GM19328 (cell line): ENCODE results near the gene XRCC3.

ENCODE experiments used
- ATAC-seq: cut with Tn5 transposase; IDR thresholded peaks from one replicate; pipeline ENCODE4 v1.9.1; 2021; ENCODE audit warnings: mild to moderate bottlenecking, moderate library complexity; ENCODE audit not compliant: unreplicated experiment

Gene XRCC3

GRCh38 chr14:103738701-103739451 is 23.6 kb upstream of the XRCC3 start:
- no peak for ATAC-seq

- ATAC-seq: no peak
Observed at GRCh38 chr14:103738166-103738565, 22.9 kb upstream of the XRCC3 start.

DNA sequence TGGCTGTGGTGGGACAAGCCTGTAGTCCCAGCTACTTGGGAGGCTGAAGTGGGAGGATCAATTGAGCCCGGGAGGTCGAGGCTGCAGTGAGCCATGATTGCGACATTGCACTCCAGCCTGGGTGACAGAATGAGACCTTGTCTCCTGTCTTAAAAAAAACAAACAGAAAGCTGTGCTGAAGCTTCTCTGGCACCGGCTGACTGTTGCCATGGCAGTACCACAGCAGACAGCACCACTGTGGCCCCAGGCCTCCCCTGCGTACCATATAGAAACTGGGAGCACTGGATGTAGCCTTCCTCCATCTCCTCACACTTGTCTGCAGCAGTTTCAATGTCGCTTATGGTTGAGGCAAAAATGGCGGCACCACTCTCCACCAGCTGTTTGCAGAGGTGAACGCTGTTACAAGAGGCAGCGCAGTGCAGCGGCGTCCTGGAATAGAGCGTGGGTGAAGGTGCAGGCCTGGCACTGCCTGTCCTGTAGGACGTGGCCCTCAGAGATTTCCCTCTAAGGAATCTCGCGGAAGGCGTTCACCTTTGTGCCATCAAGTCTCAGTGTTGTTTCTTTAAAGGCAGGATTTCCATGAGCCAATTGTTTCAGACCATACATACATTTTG is 22.3 kb upstream of the XRCC3 start:
- no peak for ATAC-seq

DNA sequence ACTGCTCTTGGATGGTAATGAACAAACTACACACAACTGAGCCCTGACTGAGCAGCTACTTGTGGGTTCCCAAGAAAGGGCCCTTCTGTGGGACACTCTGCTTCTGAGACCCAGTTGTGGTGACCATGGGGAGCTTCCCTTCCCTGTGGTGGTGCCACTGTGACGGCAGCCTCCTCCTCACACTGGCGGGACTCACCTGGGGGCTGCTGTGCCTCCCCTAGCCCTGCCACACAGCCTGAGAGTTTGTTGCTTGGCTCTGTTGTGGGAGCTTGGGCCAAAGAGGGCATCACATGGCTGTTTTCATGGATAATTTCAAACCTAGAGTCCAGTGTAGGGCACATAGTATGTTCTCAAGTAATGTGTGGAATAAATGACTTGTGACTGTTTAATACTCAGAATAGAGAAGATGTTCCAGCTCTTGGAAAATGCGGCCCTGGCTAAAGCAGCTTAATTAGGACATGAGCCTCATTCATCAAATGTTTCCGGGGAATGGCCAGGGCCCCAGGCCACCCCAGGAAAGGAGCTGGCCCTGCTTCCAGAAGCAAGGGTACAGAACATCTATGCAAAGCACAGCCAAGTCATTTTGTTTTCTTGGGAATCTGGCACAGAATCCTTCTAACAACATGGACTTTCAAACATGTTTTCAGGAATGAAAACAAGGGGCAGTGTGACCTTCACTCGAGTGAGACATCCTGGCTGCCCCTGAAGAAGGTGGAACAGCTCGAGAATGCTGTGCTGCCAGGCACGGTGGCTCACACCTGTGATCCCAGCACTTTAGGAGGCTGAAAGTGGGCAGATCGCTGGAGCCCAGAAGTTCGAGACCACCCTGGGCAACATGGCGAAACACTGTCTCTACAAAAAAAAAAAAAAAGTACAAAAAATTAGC is 21.5 kb upstream of the XRCC3 start:
- no peak for ATAC-seq

DNA sequence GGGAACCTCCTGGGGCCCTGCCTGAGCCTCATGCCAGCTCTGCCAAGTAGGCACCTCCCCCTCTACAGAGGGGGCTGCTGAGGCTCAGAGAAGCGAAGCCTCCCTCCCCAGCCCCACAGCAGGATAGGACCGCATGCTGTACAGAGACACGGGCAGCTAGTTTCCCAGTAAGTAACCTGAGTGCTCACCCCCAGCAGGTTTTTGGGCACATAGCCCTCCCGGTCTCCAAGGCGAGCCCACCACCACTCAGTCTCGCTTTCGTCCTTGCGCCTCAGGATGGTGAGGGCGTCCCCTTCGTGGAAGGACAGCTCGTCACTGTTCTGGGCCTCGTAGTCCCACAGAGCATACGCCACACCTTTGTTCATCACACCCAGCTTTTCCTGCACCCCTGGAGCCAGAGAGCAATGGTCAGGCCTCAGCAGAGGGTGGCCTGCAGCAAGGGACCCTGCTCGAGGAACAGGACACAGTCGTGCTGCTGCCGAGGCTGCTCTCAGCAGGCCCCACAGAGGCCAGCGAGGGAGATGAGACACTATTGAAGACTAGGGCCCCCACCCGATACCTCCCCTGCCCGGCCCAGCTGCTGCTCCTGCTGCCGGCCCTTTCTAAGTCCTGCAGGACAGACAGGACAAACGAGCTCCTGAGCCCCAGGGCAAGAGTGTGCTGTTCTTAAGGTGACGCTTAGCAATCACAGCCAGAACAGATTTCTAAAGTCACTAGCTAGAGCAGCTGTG is 20.7 kb upstream of the XRCC3 start:
- ATAC-seq: no peak

- ATAC-seq: no peak
Observed at GRCh38 chr14:103735439-103735814, 20.2 kb upstream of the XRCC3 start.

DNA sequence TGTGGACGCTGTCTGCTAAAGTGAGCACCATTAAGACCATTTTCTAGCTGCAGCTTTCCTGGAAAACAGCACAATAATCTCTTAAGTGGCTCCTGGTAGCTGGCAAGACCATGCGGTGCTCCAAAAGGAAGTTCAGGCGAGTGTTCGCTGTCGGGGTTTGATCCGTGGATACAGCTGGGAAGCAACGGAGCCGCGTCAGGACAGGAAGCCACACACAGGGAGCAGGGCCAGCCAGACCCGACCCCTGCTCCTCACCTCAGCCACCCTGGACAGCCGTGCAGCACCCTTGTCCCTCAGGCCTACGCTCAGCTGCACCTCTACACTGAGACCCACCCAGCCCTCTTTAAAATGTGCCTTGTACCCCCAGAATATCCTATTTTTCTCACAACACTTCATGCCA is 19.8 kb upstream of the XRCC3 start:
- no peak for ATAC-seq

- no peak for ATAC-seq
Observed at GRCh38 chr14:103734081-103734888, 19.0 kb upstream of the XRCC3 start.

DNA sequence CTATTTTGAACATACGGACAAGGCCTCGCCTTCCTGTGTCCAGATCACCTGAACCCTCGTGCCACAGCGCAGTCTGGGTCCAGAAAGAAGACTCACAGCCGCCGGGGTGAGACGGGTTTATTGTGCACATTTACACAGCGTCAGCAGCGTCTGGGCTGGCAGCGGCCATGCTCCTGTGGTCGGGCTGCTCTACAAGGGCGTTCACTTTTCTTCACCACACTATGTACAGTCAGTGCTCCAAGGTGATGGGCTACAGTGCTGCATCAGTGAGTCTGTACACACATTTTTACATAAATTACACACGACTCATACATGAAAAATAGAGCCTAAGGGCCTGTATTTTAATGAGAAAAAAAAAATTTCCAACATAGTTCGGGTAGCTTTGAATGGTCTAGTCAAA is 18.4 kb upstream of the XRCC3 start:
- no peak for ATAC-seq

DNA sequence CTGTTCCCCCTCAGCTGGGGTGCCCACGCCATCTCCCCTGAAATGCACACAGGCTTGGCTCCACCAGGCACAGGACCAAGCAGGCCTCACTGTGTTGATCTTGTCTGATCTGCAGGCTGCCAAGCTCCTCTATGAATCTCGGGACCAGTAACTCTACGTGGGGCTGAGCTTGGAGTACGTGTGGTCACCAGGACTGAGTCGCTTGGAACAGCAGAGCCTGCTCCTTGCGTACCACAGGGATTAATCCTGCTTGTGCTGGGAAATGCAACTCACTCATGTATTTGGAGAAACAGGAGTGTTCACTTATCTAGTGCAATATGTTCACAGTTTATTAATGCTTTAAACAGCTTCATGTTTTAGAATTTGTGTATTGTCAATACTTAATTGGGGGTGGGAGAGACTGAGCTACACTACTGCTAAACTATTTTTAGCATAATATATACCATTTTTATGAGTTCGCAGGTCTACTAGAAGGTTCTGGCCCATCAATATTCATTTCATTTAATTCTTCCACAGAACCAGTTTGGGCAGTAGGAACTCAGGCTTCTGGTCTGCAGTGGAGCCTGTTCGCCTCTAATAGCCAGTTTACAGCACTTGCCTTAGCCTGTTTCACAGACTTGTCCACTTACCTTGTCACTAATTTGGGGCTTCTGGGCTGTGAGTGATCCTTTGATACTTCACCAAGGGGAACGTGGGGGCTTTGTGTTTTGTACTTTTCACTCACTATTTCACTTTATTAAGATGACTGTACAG is 17.8 kb upstream of the XRCC3 start:
- no peak for ATAC-seq

GRCh38 chr14:103731916-103732867 is 16.9 kb upstream of the XRCC3 start:
- ATAC-seq: no peak

DNA sequence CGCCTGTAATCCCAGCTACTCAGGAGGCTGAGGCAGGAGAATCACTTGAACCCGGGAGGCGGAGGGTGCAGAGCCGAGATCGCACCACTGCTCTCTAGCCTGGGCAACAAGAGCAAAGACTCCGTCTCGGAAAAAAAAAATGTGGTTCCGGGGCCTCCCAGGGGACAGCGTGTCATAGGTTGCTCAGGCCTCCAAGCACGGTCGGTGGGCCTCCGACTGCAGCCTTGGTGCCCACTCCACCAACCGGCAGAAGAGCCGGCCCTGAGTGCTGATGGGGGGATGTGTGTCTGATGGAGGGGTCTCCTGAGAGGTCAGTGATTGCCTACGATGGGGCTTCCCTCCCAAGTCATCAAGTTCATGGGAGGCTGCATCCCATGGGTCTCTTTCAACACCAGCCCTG is 16.2 kb upstream of the XRCC3 start:
- ATAC-seq: no peak

DNA sequence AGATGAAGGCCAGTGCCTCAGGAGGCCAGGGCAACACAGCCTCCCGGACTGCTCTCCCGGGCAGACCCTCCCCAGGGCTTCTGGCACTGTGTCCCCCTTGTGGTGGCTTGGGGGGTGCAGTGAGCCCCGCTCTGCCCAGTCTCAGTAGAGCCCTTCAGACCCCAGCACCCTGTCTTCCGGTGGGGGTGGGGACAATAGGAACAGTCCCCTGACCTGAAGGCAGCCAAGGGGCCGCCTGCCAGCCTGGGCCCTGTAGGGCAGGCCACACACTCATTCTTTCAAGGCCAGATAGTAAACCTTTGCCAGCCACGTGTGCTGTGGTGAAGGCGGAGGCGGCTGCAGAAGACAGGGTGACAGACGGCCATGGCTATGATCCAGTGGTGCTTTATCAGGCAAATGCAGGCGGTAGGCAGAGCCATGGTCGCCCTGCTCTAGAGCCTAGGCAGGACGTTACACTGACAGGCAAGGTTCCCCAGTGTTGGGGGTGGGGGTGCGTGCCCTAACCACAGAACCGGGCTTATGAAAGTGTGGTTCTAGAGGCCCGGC is 15.3 kb upstream of the XRCC3 start:
- ATAC-seq: no peak

DNA sequence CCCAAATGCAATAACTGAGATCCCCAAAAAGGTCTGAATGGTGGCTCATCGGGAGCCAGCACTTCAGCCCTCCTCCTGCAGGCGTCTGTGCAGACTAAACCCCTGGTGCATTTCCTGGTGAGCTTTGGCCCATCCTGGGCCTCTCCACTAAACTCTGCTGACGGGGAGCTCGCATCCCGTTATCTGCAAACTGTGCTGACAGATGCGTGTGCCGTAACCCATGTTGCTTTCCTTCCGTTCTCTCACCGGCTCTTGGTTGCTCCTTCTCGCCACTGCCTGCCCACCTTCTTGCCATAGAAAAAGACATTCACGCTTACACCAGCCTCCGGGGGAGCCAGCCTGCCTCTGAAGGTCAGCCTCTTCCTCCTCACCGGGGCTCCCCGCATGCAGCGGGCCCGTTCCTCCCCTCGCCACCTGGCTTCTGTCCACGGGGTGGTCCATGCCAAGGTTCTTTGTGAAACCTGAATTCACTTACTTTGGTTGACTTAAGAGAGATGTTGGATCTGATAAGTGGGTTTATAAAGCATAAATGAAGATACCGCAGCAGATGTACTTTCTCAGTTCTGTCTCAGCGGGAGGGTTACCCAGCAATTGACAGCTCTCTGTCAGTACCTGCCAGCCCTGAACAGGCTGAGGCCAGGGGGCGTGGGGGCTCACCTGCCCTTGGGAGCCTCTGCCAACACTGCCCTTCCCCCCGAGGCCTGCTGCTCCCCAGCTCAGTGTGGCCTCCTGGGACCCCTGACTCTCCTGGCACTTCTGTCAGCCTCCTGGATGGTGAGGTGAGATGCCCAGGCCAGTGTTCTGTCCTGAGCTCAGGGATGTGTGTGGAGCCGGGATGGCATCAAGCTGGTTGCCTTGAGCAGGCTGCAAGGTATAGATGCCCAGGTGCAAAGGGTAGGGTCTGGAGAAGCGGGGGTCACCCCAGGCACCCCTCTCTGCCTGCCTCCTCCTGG is 14.5 kb upstream of the XRCC3 start:
- ATAC-seq: no peak

DNA sequence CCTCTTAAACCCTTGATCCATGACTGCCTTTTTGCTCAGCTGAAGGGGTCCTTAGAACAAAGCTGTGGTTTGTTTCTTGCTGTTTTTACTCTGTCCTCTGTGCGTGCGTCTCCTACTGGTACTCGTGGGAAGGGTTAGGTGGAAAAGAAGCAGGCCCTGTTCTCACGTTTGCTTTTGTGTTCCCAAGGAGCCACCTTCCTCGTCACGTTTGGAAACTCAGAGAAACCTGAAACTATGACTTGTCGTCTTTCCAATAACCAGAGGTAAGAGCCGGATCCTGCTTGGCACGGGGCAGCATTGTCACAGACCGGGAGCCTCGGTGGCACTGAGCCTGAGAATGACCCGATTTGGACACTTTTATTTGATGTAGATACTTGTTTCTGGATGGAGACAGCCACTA is 13.5 kb upstream of the XRCC3 start:
- ATAC-seq: no peak

- ATAC-seq: no peak
Observed at GRCh38 chr14:103728141-103728540, 12.9 kb upstream of the XRCC3 start.

DNA sequence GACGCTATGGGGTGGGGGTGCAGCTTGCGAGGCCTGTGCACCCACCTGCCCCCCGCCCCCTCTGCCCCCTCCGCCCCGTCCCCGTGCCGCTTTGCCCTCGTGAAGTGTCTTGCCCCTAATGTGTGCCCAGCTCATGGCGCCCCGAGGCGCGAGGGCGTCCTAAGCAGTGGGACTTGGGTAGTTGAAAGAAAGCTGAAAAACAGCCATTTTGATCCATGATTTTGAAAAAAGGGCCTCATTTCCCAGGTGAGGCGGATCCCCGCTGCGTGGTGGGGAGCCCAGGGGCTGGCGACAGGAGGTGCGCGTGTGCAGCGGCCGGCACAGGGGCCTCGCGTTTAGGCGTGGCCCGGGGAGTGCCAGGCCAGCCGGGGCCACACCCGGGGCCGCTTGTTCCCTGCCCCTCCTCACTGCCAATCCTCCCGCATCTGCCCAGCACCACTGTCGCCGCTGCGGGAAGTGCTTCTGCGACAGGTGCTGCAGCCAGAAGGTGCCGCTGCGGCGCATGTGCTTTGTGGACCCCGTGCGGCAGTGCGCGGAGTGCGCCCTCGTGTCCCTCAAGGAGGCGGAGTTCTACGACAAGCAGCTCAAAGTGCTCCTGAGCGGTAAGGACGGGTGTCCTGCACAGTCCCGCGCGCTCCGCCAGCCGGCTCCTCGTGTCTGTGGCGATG is 12.2 kb upstream of the XRCC3 start:
- no peak for ATAC-seq
